Skin epidermis (tissue), 12 donors: ENCODE results near the gene MRTFA.

Experiments
- H3K27ac ChIP-seq, 21 experiments: fragments of 200-600 bp; sonication (generic) in 11 of 21; one replicate each; pipeline ENCODE4 v1.5.0; 2020; ENCODE audit warnings: mild to moderate bottlenecking in 3 of 21, inconsistent platforms in 2 of 21, moderate library complexity in 2 of 21
- H3K4me3 ChIP-seq, 7 experiments: fragments of 200-600 bp; sonication (generic) in 2 of 7; one replicate each; pipeline ENCODE4 v1.5.0; 2020; ENCODE audit warnings: inconsistent platforms in 2 of 7, mild to moderate bottlenecking in 2 of 7, moderate library complexity in 1 of 7

The MRTFA gene

GRCh38 chr22:40452730-40453487 is 183.6 kb downstream of the MRTFA start:
- Histone ChIP-seq H3K27ac (no peak overlapping the region), H3K4me3 (no peak overlapping the region)

DNA sequence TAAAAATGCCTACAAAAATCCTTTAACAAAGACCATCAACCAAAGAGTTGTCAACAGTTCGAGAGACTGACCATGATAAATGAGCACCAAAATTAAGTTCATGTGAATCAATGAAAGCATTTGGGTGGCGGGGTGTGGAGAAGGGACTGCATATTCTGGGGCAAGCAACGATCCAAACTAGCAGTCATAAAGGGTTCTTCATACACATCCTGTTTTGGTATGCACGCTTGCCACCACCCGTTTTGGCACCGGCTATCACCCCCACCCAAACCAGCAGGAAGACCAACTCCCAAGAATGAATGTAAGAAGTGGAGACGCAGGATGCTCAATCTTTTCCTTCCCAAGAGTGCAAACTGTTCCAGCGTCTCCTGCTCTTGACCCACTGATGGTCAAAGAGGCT is 185.3 kb downstream of the MRTFA start:
- no peak overlapping the region for H3K4me3 ChIP-seq
- peak overlapping the region in 5 of 21 experiments; percentile 19 to 42 (median 37) for H3K27ac ChIP-seq

GRCh38 chr22:40450616-40451015 is 185.9 kb downstream of the MRTFA start:
- Histone ChIP-seq H3K4me3 (no peak overlapping the region), H3K27ac (peak overlapping the region in 5 of 21 experiments; percentile 9 to 45 (median 37))

- Histone ChIP-seq H3K27ac (peak overlapping the region in 10 of 21 experiments; percentile 1 to 61 (median 22)), H3K4me3 (no peak overlapping the region)
These were observed 186.9 kb downstream of the MRTFA start for GRCh38 chr22:40449676-40450035.

GRCh38 chr22:40446203-40446602 is 190.3 kb downstream of the MRTFA start:
- Histone ChIP-seq H3K27ac (no peak overlapping the region), H3K4me3 (no peak overlapping the region)

- Histone ChIP-seq H3K27ac (peak overlapping the region in 1 of 21 experiments; percentile 14), H3K4me3 (no peak overlapping the region)
These were observed 192.2 kb downstream of the MRTFA start for GRCh38 chr22:40444178-40444831.

- Histone ChIP-seq H3K27ac (no peak overlapping the region), H3K4me3 (no peak overlapping the region)
These were observed 192.8 kb downstream of the MRTFA start for GRCh38 chr22:40443732-40444131.

DNA sequence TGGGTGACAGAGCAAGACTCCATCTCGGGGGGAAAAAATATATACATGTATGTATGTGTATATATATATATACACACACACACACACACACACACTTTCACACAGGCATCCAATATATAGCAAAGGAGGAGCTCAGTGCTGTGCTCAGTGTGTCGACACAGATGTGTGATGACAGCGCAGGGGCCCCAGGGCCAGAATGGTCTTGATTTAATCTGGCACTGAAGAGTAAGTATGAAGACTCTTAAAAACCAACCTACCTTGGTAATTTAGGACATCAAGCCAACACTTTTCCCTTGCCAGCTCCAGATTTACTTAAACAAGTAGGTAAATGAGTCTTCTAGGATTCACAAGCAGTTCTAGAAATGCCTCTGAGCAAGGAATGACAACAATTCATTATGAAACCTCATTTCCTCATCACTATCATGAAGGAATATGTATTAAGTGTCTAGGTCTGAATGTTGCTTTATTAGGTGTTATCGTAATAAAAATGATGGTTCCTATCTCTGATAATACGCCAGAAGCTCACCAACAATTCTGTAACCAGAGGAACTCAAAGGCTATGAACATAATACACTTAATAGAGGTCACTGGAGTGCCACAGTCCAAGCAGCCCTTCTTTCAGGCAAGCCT is 194.6 kb downstream of the MRTFA start:
- Histone ChIP-seq H3K27ac (peak overlapping the region in 1 of 21 experiments; percentile 45), H3K4me3 (no peak overlapping the region)

GRCh38 chr22:40436505-40437431 is 199.8 kb downstream of the MRTFA start:
- H3K27ac ChIP-seq = peak overlapping the region in 17 of 21 experiments; percentile 1 to 77 (median 62)
- no peak overlapping the region for H3K4me3 ChIP-seq

- Histone ChIP-seq H3K4me3 (no peak overlapping the region), H3K27ac (peak overlapping the region in 6 of 21 experiments; percentile 10 to 75 (median 30))
These were observed 201.8 kb downstream of the MRTFA start for GRCh38 chr22:40434745-40435144.

- Histone ChIP-seq H3K4me3 (no peak overlapping the region), H3K27ac (peak overlapping the region in 8 of 21 experiments; percentile 2 to 75 (median 38))
These were observed 202.4 kb downstream of the MRTFA start for GRCh38 chr22:40434106-40434505.

DNA sequence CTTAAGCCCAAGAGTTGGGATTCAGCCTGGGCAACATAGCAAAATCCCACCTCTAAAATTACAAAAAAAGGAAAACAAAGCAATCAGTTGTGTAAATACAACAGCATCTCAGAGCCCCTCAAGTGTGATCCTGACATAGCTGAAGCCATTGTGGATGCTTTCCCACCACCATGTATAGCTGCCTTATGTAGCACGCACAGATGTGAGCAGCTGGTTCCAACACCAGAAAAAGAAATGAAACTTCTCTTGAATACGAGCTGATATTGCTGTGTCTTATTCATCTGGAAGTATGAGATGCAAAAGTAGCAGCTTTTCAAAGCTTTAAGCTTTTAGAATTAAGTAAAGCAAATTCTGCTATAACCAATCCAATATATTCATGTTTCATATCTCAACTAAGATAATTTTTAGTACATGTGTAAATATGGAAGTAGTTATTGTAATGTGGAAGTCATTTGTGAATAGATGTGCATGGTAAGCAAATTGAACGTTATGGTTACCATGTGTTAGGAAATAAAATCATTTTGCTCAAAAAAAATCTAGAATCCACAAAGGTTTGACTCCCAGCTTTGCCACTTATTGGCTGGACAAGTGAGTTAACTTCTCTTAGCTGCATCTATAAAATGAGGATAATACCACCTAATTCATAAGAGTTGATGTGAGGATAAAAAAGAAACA is 203.0 kb downstream of the MRTFA start:
- Histone ChIP-seq H3K27ac (peak overlapping the region in 5 of 21 experiments; percentile 2 to 75 (median 35)), H3K4me3 (no peak overlapping the region)

DNA sequence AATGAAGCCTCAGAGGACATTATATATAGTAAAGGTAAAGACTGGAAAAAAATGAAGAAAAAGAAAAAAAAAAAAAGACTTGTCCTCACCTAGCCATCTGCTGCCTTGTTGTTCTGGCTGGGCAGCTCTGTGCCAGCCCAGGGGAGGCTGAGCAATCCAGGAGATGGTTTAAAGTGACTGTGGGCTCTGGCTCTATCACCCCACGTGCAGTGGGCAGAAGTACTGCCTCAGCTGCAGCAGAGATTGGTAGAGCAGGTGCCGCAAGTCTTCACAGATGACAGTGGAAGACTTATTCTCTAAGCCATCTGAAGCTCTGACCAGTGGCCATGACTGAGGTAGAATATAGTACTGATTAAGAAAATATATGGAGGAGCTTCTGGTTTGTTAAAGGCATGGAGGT is 203.9 kb downstream of the MRTFA start:
- Histone ChIP-seq H3K4me3 (no peak overlapping the region), H3K27ac (peak overlapping the region in 2 of 21 experiments; percentile 2 to 40)

DNA sequence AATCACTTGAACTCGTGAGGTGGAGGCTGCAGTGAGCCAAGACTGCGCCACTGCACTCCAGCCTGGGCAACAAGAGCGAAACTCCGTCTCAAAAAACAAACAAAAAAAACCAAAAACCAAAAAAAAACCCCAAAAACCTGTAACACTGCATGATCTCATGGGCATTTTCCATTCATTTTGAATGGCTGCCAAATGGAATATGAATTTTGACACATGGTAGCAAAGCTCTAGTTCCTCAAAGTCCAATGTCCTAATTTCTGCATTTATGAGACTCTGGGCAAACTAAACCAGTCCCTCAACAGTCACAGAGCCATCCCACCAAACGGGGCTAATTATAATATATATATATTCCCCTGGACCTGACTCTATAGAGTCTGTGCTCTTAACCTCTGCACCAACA is 204.4 kb downstream of the MRTFA start:
- Histone ChIP-seq H3K4me3 (no peak overlapping the region), H3K27ac (peak overlapping the region in 1 of 21 experiments; percentile 40)

DNA sequence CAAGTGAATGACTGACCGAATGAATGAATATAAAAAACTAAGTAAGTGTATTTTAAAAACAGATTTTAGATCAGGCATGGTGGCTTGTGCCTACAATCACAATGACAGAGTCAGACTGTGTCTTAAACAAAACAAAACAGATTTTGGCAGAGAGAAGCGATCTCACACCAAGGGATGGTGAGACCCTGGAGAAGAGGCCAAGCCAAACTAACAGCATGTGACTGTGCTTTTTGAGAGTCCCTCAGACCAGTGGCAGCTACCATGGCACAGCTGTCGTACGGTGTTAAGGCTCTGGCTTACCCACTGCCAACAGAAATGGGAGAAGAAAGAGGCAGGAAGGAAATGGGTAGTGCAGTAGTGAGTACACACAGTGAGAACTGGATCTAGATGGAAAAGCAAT is 205.5 kb downstream of the MRTFA start:
- Histone ChIP-seq H3K27ac (peak overlapping the region in 1 of 21 experiments; percentile 5), H3K4me3 (no peak overlapping the region)

DNA sequence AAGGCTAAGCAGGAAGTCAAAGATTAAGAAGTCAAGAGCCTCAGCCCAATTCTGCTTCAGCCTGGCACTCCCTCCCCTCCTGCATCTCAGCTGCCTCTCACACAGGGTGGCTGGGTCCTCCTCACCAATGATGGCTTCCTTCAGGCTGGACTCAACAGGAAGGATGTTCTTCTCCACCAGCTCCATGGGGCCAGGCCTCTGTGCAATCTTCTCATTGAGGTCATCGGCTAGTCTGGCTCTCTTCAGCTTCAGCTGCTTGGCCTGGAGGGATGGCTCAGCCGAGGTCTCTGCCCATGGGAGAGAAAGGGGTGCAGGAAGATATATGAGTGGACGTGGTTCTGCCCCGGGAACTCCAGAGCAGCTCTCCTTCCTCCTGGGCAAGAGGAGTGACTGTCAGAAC is 207.0 kb downstream of the MRTFA start:
- Histone ChIP-seq H3K27ac (no peak overlapping the region), H3K4me3 (no peak overlapping the region)

- no peak overlapping the region for H3K27ac ChIP-seq
- H3K4me3 ChIP-seq = no peak overlapping the region
These were observed 207.7 kb downstream of the MRTFA start for GRCh38 chr22:40428796-40429195.

GRCh38 chr22:40426594-40427333 is 209.8 kb downstream of the MRTFA start:
- H3K4me3 ChIP-seq = no peak overlapping the region
- peak overlapping the region in 3 of 21 experiments; percentile 5 to 52 (median 41) for H3K27ac ChIP-seq
